Stimulated activated CD8-positive, alpha-beta memory T cell treated with anti-CD3 and anti-CD28 coated beads, Interleukin-12 subunit alpha, Interleukin-12 subunit beta, amount 100 ng/mL, for 24 hours (primary cell): ENCODE results near the gene HDLBP.
A peak's percentile ranks its signal among the peaks of the same experiment; 100 is the strongest.

Experiments used
- DNase-seq: peaks from one replicate; pipeline ENCODE4 v3.0.0-alpha.2; 2020; ENCODE audit errors: extremely low read depth

HDLBP gene, protein sequence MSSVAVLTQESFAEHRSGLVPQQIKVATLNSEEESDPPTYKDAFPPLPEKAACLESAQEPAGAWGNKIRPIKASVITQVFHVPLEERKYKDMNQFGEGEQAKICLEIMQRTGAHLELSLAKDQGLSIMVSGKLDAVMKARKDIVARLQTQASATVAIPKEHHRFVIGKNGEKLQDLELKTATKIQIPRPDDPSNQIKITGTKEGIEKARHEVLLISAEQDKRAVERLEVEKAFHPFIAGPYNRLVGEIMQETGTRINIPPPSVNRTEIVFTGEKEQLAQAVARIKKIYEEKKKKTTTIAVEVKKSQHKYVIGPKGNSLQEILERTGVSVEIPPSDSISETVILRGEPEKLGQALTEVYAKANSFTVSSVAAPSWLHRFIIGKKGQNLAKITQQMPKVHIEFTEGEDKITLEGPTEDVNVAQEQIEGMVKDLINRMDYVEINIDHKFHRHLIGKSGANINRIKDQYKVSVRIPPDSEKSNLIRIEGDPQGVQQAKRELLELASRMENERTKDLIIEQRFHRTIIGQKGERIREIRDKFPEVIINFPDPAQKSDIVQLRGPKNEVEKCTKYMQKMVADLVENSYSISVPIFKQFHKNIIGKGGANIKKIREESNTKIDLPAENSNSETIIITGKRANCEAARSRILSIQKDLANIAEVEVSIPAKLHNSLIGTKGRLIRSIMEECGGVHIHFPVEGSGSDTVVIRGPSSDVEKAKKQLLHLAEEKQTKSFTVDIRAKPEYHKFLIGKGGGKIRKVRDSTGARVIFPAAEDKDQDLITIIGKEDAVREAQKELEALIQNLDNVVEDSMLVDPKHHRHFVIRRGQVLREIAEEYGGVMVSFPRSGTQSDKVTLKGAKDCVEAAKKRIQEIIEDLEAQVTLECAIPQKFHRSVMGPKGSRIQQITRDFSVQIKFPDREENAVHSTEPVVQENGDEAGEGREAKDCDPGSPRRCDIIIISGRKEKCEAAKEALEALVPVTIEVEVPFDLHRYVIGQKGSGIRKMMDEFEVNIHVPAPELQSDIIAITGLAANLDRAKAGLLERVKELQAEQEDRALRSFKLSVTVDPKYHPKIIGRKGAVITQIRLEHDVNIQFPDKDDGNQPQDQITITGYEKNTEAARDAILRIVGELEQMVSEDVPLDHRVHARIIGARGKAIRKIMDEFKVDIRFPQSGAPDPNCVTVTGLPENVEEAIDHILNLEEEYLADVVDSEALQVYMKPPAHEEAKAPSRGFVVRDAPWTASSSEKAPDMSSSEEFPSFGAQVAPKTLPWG (N-terminal part only)

GRCh38 chr2:241315093-241315878 is at the start of gene HDLBP:
TSS of gene HDLBP (minus strand) at chr2:241315672. CDS start at chr2:241266869, 48,803 bp downstream.
- DNase-seq = peak; percentile 100

DNA sequence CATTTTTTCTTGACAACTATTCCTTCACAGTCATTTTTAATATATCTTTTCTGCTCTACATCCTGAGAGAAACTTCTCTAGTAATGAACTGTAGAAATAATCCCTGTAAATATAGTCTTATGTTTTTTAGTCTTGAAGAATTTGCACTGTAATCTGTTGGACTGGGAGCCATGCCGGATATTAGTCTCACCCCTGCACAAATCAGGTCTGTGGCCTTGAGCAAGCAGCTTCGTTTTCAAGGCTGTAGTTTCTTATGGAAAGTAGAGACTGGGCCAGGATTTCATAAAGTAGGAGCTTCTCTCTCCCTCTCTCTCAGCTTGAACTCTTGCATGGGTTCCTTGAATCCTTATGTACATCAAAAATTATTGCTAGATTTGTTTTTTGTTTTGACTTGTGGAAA is 49.3 kb upstream of the HDLBP start:
- no peak for DNase-seq

- no peak for DNase-seq
Measured at GRCh38 chr2:241363426-241363825, 48.0 kb upstream of the HDLBP start.

DNA sequence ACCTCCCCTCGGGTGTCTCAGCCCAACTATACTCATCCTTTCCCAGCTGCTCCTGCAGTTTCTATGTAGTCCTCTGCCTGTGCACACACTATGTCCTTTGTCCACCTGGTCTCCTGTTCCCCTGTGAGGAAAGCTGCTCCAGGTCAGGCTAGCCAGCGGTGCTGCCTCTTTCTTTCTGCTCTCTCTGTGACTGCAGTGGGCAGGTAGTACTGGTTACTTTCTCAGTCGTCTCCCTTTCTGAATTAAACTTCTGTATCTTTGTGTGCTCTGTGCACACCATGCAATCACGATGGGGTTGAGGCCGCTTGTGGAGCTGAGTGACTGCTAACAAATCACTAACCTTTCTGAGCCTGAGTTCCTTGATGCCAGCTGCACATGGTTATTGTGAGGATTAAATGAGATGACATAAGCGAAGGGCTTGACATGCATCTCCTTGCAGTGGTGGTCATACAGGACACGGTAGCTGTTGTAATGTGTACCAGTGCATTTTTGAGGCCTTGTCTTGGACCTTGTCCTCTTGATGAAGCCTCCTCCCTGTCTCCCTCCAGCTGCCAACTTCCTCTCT is 44.1 kb upstream of the HDLBP start:
- DNase-seq = no peak

DNA sequence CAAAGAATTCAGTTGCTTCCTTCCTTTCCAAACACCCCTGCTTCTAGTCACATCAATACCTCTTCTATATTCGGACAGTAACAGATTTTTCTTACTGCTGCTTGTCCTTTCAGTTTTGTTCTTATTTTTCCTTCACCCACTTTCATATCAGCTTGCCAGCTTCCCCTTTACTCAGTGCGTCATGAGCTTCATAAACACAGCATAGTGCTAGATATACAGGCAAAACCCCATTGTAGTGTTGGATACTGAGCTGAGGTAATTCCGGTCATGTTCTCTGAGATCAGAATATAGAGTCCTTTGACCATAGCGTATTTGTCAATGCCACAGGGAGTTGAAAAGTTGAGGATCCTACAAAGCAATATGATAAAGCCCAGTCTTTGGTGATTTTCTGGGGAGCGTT is 43.0 kb upstream of the HDLBP start:
- no peak for DNase-seq

- DNase-seq = no peak
Measured at GRCh38 chr2:241357531-241357930, 42.1 kb upstream of the HDLBP start.

GRCh38 chr2:241356871-241357260 is 41.4 kb upstream of the HDLBP start:
- no peak for DNase-seq

GRCh38 chr2:241355983-241356870 is 40.8 kb upstream of the HDLBP start, which contains the start of gene FARP2:
TSS of gene FARP2 (plus strand) at chr2:241356285. CDS start at chr2:241373108, 16,823 bp downstream.
- DNase-seq = peak; percentile 96

- peak; percentile 33 for DNase-seq
Measured at GRCh38 chr2:241354668-241355658, 39.5 kb upstream of the HDLBP start.

DNA sequence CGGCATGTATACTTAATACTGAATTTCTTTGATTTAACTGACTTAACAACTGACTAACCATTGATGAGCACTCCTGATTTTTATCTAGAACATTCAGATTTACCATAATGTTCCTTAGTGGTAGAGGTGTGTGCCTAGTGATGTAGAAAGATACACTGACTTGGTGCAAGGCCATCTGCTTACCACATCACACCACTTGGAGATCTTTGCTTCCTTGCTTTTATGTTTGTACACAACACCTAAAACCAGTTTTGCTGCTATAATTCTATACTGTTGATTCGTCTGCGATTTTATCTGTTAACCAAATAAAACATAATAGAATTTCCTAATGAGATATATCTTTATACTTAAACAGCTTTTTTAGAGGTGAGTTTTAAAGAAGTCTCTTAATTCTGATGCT is 36.8 kb upstream of the HDLBP start:
- no peak for DNase-seq

GRCh38 chr2:241351640-241352031 is 36.2 kb upstream of the HDLBP start:
- no peak for DNase-seq

DNA sequence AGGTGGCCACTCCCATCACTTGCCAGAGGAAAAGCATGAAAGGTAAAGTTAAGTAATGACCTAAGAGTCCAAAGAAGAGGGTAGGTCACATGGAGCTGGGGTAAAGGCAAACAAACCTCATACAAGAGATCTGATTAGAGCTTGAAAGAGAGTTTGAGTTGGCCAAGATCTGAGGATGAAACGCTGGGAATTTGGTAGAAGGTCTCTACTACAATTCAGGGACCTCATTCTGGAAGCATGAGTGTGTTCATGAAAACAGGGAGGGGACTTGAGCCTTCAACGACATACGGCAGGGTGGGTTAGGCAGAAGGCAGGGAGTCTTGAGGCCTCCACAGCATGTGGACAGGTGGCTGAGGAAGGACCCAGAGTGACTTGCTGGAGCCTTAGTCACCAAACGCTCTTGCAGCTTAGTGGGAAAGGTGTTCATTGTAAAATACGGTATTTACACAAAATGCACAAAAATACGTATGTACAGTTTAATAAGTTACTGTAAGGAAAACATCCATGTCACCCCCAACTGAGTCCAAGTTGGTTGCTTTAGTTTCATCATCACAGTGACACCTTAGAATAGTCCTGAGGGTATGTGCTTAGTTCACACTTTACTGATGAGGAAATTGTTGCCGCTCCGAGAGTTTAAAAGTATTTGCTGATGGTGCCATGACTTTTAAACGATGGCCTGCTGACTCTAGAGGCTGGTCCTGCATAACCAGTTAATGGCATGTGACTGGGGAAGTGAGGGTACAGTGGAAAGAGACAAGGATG is 35.6 kb upstream of the HDLBP start:
- no peak for DNase-seq

GRCh38 chr2:241350530-241350877 is 35.0 kb upstream of the HDLBP start:
- DNase-seq = no peak

GRCh38 chr2:241349941-241350340 is 34.5 kb upstream of the HDLBP start:
- DNase-seq = no peak

DNA sequence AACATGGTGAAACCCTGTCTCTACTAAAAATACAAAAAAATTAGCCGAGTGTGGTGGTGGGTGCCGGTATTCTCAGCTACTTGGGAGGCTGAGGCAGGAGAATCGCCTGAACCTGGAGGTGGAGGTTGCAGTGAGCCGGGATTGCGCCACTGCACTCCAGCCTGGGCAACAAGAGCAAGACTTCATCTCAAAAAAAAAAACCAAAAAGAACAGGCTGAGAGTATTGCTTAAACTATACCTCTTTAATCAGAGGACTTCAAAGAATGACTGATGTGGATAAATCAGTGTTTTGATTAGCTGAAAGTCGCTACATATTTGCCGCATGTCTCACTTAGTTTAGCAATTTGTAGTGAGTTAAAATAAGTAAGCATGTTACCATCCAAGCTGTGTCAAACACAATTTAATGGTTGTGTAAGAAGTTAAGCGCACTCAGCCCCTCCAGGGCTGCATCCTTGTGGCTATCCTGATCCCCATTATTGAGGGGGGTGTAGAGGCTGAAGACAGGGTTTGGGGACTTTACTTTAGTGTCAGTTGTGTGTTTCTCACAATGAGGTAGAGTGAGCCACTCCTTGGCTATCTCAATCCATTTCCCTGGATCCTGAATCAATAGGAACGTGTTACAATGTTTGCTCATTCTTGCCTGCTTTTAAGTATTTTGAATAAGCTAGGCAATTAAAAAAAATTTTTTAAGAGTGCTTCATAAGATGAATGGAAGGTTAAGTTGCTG is 29.6 kb upstream of the HDLBP start:
- no peak for DNase-seq

- DNase-seq = no peak
Measured at GRCh38 chr2:241340631-241341163, 25.2 kb upstream of the HDLBP start.
